Measurements from ENCODE around the gene DDX11. TPM values are rescaled to one million over a fixed set of nuclear protein-coding genes. Genes with fewer than 3 reads are reported as not detected.

DDX11 gene
- total and polyA plus RNA-seq, 2 experiments from 2014 or later = 66.0 to 103 TPM

GRCh38 chr12:31029916-31030562 lies 43.6 kb upstream of the DDX11 start (continued):
- TF ChIP-seq, protein P1, sequence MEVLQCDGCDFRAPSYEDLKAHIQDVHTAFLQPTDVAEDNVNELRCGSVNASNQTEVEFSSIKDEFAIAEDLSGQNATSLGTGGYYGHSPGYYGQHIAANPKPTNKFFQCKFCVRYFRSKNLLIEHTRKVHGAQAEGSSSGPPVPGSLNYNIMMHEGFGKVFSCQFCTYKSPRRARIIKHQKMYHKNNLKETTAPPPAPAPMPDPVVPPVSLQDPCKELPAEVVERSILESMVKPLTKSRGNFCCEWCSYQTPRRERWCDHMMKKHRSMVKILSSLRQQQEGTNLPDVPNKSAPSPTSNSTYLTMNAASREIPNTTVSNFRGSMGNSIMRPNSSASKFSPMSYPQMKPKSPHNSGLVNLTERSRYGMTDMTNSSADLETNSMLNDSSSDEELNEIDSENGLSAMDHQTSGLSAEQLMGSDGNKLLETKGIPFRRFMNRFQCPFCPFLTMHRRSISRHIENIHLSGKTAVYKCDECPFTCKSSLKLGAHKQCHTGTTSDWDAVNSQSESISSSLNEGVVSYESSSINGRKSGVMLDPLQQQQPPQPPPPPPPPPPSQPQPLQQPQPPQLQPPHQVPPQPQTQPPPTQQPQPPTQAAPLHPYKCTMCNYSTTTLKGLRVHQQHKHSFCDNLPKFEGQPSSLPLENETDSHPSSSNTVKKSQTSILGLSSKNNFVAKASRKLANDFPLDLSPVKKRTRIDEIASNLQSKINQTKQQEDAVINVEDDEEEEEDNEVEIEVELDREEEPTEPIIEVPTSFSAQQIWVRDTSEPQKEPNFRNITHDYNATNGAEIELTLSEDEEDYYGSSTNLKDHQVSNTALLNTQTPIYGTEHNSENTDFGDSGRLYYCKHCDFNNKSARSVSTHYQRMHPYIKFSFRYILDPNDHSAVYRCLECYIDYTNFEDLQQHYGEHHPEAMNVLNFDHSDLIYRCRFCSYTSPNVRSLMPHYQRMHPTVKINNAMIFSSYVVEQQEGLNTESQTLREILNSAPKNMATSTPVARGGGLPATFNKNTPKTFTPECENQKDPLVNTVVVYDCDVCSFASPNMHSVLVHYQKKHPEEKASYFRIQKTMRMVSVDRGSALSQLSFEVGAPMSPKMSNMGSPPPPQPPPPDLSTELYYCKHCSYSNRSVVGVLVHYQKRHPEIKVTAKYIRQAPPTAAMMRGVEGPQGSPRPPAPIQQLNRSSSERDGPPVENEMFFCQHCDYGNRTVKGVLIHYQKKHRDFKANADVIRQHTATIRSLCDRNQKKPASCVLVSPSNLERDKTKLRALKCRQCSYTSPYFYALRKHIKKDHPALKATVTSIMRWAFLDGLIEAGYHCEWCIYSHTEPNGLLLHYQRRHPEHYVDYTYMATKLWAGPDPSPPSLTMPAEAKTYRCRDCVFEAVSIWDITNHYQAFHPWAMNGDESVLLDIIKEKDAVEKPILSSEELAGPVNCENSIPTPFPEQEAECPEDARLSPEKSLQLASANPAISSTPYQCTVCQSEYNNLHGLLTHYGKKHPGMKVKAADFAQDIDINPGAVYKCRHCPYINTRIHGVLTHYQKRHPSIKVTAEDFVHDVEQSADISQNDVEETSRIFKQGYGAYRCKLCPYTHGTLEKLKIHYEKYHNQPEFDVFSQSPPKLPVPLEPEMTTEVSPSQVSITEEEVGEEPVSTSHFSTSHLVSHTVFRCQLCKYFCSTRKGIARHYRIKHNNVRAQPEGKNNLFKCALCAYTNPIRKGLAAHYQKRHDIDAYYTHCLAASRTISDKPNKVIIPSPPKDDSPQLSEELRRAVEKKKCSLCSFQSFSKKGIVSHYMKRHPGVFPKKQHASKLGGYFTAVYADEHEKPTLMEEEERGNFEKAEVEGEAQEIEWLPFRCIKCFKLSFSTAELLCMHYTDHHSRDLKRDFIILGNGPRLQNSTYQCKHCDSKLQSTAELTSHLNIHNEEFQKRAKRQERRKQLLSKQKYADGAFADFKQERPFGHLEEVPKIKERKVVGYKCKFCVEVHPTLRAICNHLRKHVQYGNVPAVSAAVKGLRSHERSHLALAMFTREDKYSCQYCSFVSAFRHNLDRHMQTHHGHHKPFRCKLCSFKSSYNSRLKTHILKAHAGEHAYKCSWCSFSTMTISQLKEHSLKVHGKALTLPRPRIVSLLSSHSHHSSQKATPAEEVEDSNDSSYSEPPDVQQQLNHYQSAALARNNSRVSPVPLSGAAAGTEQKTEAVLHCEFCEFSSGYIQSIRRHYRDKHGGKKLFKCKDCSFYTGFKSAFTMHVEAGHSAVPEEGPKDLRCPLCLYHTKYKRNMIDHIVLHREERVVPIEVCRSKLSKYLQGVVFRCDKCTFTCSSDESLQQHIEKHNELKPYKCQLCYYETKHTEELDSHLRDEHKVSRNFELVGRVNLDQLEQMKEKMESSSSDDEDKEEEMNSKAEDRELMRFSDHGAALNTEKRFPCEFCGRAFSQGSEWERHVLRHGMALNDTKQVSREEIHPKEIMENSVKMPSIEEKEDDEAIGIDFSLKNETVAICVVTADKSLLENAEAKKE (CRISPR knock-in tag; IDR thresholded peaks at IDR 0.05) = no peak
- TF ChIP-seq ZNF331 (CRISPR knock-in tag; IDR thresholded peaks at IDR 0.05; ENCODE audit: low read depth) (no peak), EZH2phosphoT487 (IDR thresholded peaks at IDR 0.05; ENCODE audit: unreplicated experiment) (no peak), STAT1 (IDR thresholded peaks at IDR 0.05; ENCODE audit: unreplicated experiment) (no peak), EZH2 (IDR thresholded peaks at IDR 0.05; ENCODE audit: low read depth, unreplicated experiment) (no peak)

DNA sequence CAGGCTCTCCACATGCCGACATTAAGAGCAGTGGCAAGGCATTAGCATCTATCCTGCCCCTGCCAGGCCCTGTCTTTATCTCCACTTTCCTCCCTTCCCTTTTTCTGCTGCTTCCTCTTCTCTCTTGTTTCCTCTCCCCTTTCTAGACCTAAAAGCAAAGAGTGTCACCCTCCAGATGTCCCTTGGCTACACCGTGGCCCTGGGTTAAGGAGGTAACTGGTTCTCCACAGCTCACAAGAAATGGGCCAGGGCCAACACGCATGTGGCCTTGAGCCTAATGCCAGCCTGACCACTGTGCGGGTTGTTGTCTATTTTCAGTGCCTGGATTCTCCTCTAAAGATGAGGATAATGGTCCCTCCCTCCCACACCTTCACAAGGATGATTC lies 41.7 kb upstream of the DDX11 start:
- no peak overlapping the region for H3K27ac ChIP-seq (ENCODE audit: low read depth)
- no peaks in the 10 kb centered on the region for H3K36me3 ChIP-seq (ENCODE audit: insufficient read depth)
- Mint-ChIP-seq H3K27me3 (ENCODE audit: insufficient read depth, low read depth, poor library complexity) (peaks cover 8% of the 10 kb centered on the region), H3K27ac (no peak overlapping the region), H3K9me3 (peaks cover 5% of the 10 kb centered on the region), H3K4me3 (no peak overlapping the region; the same call in 2 of the 3 replicates), H3K4me1 (peaks cover 4% of the 10 kb centered on the region; the same call in 2 of the 3 replicates), H3K36me3 (ENCODE audit: low read depth) (peaks cover 5% of the 10 kb centered on the region)
- H3K9me2 ChIP-seq (ENCODE audit: insufficient read depth) = no peaks in the 10 kb centered on the region
- H2AFZ ChIP-seq = no peak overlapping the region
- DNase-seq (ENCODE audit: low spot score) = no peak
- TF ChIP-seq ZNF331 (CRISPR knock-in tag; IDR thresholded peaks at IDR 0.05; ENCODE audit: low read depth) = no peak
- TF ChIP-seq POLR2AphosphoS5 (IDR thresholded peaks at IDR 0.05; ENCODE audit: low read depth) = no peak
- no peaks in the 10 kb centered on the region for H3K4me1 ChIP-seq (ENCODE audit: insufficient read depth)
- no peaks in the 10 kb centered on the region for H3K79me2 ChIP-seq (replicated peaks; ENCODE audit: insufficient read depth)
- no peaks in the 10 kb centered on the region for H3F3A ChIP-seq (replicated peaks; ENCODE audit: low read depth)
- no peaks in the 10 kb centered on the region for H3K27me3 ChIP-seq (ENCODE audit: insufficient read depth)
- H4K20me1 ChIP-seq (replicated peaks; ENCODE audit: insufficient read depth) = peaks cover 4% of the 10 kb centered on the region; the same call in 1 of the 2 replicates
- H3K4me3 ChIP-seq = no peak overlapping the region
- no peak overlapping the region for H3K4me2 ChIP-seq
- ATAC-seq = no peak

All from GM23338 (cell line).